HepG2 (cell line): ENCODE data around the gene LOC128125822.
A peak's percentile ranks its signal among the peaks of the same experiment; 100 is the strongest.

ENCODE experiments used
- ARHGAP35 ChIP-seq: sonication (generic); formaldehyde crosslinking; IDR thresholded peaks from 2 replicates; pipeline ENCODE4 v1.9.0; 2022; ENCODE audit warnings: mild to moderate bottlenecking, inconsistent platforms, moderate library complexity, missing genetic modification reagents, borderline replicate concordance
- BCL6 ChIP-seq: IDR thresholded peaks from 2 replicates; pipeline ENCODE4 v1.6.1; 2016; ENCODE audit warnings: missing genetic modification reagents, missing compliant biosample characterization
- FOXJ3 ChIP-seq: sonication (generic); formaldehyde crosslinking; IDR thresholded peaks from 2 replicates; pipeline ENCODE4 v1.4.0; 2020; ENCODE audit warnings: missing genetic modification reagents, mild to moderate bottlenecking, borderline replicate concordance
- GFI1 ChIP-seq: sonication (generic); formaldehyde crosslinking; IDR thresholded peaks from 2 replicates; pipeline ENCODE4 v1.5.0; 2020; ENCODE audit warnings: missing genetic modification reagents, mild to moderate bottlenecking, borderline replicate concordance
- GZF1 ChIP-seq: sonication (generic); formaldehyde crosslinking; IDR thresholded peaks from 2 replicates; pipeline ENCODE4 v1.5.1; 2020; ENCODE audit warnings: mild to moderate bottlenecking, missing genetic modification reagents
- HCFC1 ChIP-seq: fragments of 150-350 bp; IDR thresholded peaks from 2 replicates; pipeline ENCODE4 v1.6.1; 2014; ENCODE audit warnings: low read depth, low read length
- JUN ChIP-seq: sonication (generic); formaldehyde crosslinking; IDR thresholded peaks from 2 replicates; pipeline ENCODE4 v1.4.0; 2020; ENCODE audit warnings: mild to moderate bottlenecking, missing genetic modification reagents
- KMT2B ChIP-seq: IDR thresholded peaks from 2 replicates; pipeline ENCODE4 v1.6.1; 2016; ENCODE audit warnings: missing genetic modification reagents, missing compliant biosample characterization
- RXRB ChIP-seq: IDR thresholded peaks from 2 replicates; pipeline ENCODE4 v1.6.1; 2016; ENCODE audit warnings: borderline replicate concordance, missing genetic modification reagents, missing compliant biosample characterization
- SMAD9 ChIP-seq: sonication (generic); formaldehyde crosslinking; IDR thresholded peaks from 2 replicates; pipeline ENCODE4 v1.5.1; 2020; ENCODE audit warnings: mild to moderate bottlenecking, missing genetic modification reagents
- THRA ChIP-seq: sonication (generic); formaldehyde crosslinking; IDR thresholded peaks from 2 replicates; pipeline ENCODE4 v1.4.0; 2020; ENCODE audit warnings: missing genetic modification reagents, borderline replicate concordance
- TOE1 ChIP-seq: sonication (generic); formaldehyde crosslinking; IDR thresholded peaks from 2 replicates; pipeline ENCODE4 v1.4.0; 2020; ENCODE audit warnings: mild to moderate bottlenecking, missing genetic modification reagents
- ZFAT ChIP-seq: sonication (generic); formaldehyde crosslinking; conservative IDR thresholded peaks from 2 replicates; pipeline ENCODE4 v1.8.1; 2023; ENCODE audit warnings: missing genetic modification reagents, inconsistent platforms
- ZNF570 ChIP-seq: sonication (generic); formaldehyde crosslinking; IDR thresholded peaks from 2 replicates; pipeline ENCODE4 v1.4.0; 2020; ENCODE audit warnings: mild to moderate bottlenecking, missing genetic modification reagents, borderline replicate concordance
- ZNF749 ChIP-seq: sonication (generic); formaldehyde crosslinking; IDR thresholded peaks from 2 replicates; pipeline ENCODE4 v1.8.0; 2022; ENCODE audit warnings: mild to moderate bottlenecking, missing genetic modification reagents, moderate library complexity, borderline replicate concordance
- TF ChIP-seq, protein P1 (sequence below): IDR thresholded peaks from 2 replicates; pipeline ENCODE4 v1.6.1; 2016; ENCODE audit warnings: low read depth, missing genetic modification reagents, missing compliant biosample characterization
- TF ChIP-seq, protein P2 (sequence below): sonication (generic); formaldehyde crosslinking; IDR thresholded peaks from 2 replicates; pipeline ENCODE4 v1.4.0; 2020; ENCODE audit warnings: low read depth, mild to moderate bottlenecking, missing genetic modification reagents

The LOC128125822 gene

GRCh38 chr6:63598049-63599036, 26.1 kb downstream of the LOC128125822 start (continued):
- TF ChIP-seq ZNF570 (CRISPR knock-in tag) (no peak), HCFC1 (peak; percentile 58; the same call in 1 of the 2 replicates), TOE1 (no peak), RXRB (CRISPR knock-in tag) (peak; percentile 59; the same call in 1 of the 2 replicates), JUN (CRISPR knock-in tag) (no peak), ZNF749 (no peak), FOXJ3 (CRISPR knock-in tag) (peak; percentile 81; the same call in 1 of the 2 replicates), GZF1 (CRISPR knock-in tag) (no peak), GFI1 (CRISPR knock-in tag) (no peak; the same call in 1 of the 2 replicates), THRA (CRISPR knock-in tag) (peak; percentile 43; the same call in 1 of the 2 replicates), ZFAT (CRISPR knock-in tag) (no peak), SMAD9 (no peak; the same call in 1 of the 2 replicates), ARHGAP35 (no peak), BCL6 (CRISPR knock-in tag) (no peak), KMT2B (CRISPR knock-in tag) (peak; percentile 73)
- TF ChIP-seq, protein P1, sequence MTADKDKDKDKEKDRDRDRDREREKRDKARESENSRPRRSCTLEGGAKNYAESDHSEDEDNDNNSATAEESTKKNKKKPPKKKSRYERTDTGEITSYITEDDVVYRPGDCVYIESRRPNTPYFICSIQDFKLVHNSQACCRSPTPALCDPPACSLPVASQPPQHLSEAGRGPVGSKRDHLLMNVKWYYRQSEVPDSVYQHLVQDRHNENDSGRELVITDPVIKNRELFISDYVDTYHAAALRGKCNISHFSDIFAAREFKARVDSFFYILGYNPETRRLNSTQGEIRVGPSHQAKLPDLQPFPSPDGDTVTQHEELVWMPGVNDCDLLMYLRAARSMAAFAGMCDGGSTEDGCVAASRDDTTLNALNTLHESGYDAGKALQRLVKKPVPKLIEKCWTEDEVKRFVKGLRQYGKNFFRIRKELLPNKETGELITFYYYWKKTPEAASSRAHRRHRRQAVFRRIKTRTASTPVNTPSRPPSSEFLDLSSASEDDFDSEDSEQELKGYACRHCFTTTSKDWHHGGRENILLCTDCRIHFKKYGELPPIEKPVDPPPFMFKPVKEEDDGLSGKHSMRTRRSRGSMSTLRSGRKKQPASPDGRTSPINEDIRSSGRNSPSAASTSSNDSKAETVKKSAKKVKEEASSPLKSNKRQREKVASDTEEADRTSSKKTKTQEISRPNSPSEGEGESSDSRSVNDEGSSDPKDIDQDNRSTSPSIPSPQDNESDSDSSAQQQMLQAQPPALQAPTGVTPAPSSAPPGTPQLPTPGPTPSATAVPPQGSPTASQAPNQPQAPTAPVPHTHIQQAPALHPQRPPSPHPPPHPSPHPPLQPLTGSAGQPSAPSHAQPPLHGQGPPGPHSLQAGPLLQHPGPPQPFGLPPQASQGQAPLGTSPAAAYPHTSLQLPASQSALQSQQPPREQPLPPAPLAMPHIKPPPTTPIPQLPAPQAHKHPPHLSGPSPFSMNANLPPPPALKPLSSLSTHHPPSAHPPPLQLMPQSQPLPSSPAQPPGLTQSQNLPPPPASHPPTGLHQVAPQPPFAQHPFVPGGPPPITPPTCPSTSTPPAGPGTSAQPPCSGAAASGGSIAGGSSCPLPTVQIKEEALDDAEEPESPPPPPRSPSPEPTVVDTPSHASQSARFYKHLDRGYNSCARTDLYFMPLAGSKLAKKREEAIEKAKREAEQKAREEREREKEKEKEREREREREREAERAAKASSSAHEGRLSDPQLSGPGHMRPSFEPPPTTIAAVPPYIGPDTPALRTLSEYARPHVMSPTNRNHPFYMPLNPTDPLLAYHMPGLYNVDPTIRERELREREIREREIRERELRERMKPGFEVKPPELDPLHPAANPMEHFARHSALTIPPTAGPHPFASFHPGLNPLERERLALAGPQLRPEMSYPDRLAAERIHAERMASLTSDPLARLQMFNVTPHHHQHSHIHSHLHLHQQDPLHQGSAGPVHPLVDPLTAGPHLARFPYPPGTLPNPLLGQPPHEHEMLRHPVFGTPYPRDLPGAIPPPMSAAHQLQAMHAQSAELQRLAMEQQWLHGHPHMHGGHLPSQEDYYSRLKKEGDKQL = no peak
- TF ChIP-seq, protein P2, sequence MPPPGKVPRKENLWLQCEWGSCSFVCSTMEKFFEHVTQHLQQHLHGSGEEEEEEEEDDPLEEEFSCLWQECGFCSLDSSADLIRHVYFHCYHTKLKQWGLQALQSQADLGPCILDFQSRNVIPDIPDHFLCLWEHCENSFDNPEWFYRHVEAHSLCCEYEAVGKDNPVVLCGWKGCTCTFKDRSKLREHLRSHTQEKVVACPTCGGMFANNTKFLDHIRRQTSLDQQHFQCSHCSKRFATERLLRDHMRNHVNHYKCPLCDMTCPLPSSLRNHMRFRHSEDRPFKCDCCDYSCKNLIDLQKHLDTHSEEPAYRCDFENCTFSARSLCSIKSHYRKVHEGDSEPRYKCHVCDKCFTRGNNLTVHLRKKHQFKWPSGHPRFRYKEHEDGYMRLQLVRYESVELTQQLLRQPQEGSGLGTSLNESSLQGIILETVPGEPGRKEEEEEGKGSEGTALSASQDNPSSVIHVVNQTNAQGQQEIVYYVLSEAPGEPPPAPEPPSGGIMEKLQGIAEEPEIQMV (CRISPR knock-in tag) = peak; percentile 81
